DOHH2 (cell line): Measurements from ENCODE around the gene CABP4.

Experiments used
- CTCF ChIP-seq: fragments of 200-600 bp; sonication (generic); IDR thresholded peaks from one replicate; pipeline ENCODE4 v1.5.1; 2014; ENCODE audit warnings: antibody characterized with exemption, mild to moderate bottlenecking, low read depth, low read length; ENCODE audit not compliant: poor library complexity, severe bottlenecking
- EZH2phosphoT487 ChIP-seq: fragments of 200-600 bp; sonication (generic); IDR thresholded peaks from 2 replicates; pipeline ENCODE4 v1.6.1; 2017; ENCODE audit warnings: borderline replicate concordance, mild to moderate bottlenecking, antibody characterized with exemption, low read length, moderate library complexity, mixed read lengths

- no peak for TF ChIP-seq CTCF
- no peak for TF ChIP-seq EZH2phosphoT487
These were observed 42.6 kb downstream of the CABP4 start for GRCh38 chr11:67497656-67498291.
